ENCODE results near the gene ABHD1.

The ABHD1 gene

DNA sequence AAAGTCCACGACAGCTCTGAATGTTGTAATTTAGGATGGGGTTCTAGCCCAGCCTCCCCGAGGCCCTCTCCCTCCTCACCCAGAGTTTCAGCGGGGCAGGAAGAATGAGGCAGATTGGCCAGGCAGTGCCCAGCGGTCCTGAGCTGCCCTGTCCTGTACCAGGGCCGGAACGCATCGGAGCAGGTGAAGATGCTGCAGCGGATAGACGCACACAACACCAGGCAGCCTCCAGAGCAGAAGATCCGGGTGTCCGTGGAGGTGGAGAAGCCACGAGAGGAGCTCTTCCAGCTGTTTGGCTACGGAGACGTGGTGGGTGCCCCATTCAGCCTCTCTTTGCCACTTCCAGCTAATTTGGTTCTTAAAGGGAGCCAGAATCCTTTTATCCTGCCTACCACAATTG is 26.3 kb upstream of the ABHD1 start:
- Histone ChIP-seq H3K23ac (ENCODE audit: low read length in 2 of 2) (no peak overlapping the region), H3K14ac (ENCODE audit: low read length in 2 of 2) (no peak overlapping the region), H2BK120ac (ENCODE audit: low read depth, low read length) (no peak overlapping the region), H2BK12ac (ENCODE audit: low read length in 2 of 2) (no peak overlapping the region), H3K27ac (ENCODE audit: low read length, poor library complexity, severe bottlenecking) (no peak overlapping the region), H3K4me1 (ENCODE audit: control insufficient read depth, insufficient read depth, low read depth, low read length) (peaks cover 20% of the 10 kb centered on the region), H2AK5ac (ENCODE audit: low read length, severe bottlenecking) (no peak overlapping the region), H3K9ac (ENCODE audit: low read length) (no peak overlapping the region), H3K9me3 (ENCODE audit: control insufficient read depth, low read length) (no peaks in the 10 kb centered on the region), H4K91ac (ENCODE audit: low read length) (no peak overlapping the region), H3K27me3 (ENCODE audit: control insufficient read depth in 1 of 2, insufficient read depth in 1 of 2, low read length in 2 of 2) (peaks cover 6 to 24% of the 10 kb centered on the region in 2 experiments), H3K4ac (ENCODE audit: low read depth in 1 of 2, low read length in 2 of 2) (no peak overlapping the region), H3K36me3 (ENCODE audit: control insufficient read depth in 1 of 2, insufficient read depth in 2 of 2, low read depth in 1 of 2, low read length in 2 of 2) (no peaks in the 10 kb centered on the region), H2BK5ac (ENCODE audit: low read depth, low read length, poor library complexity, severe bottlenecking) (no peak overlapping the region), H3K4me2 (ENCODE audit: low read length, poor library complexity, severe bottlenecking) (no peak overlapping the region), H3K4me3 (ENCODE audit: insufficient read depth in 1 of 2, low read depth in 1 of 2, low read length in 2 of 2) (no peak overlapping the region), H2BK15ac (ENCODE audit: low read depth, poor library complexity, severe bottlenecking) (no peak overlapping the region), H4K8ac (ENCODE audit: low read length) (no peak overlapping the region), H3K18ac (ENCODE audit: low read depth in 1 of 2, low read length in 2 of 2) (no peak overlapping the region), H2AFZ (ENCODE audit: low read depth, low read length) (no peak overlapping the region), H3K79me1 (replicated peaks; ENCODE audit: low read length, poor library complexity, severe bottlenecking) (no peaks in the 10 kb centered on the region)
- DNase-seq: no peak
- WGBS: 91% methylated on average over 14 of the region's 14 CpGs

DNA sequence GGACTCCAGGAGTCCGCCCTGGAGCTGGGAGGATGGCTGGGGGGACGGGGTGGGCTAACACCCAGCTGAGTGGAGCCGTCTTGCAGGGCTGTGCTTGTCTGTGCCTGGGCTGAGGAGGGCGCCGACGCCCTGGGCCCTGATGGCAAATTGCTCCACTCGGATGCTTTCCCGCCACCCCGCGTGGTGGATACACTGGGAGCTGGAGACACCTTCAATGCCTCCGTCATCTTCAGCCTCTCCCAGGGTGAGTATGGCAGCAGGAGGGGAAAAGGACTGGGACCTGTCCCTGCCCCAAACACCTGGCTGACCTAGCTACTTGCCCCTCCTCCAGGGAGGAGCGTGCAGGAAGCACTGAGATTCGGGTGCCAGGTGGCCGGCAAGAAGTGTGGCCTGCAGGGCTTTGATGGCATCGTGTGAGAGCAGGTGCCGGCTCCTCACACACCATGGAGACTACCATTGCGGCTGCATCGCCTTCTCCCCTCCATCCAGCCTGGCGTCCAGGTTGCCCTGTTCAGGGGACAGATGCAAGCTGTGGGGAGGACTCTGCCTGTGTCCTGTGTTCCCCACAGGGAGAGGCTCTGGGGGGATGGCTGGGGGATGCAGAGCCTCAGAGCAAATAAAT is 24.2 kb upstream of the ABHD1 start:
- Histone ChIP-seq H3K9ac (ENCODE audit: low read length) (no peak overlapping the region), H3K23ac (ENCODE audit: low read length in 2 of 2) (no peak overlapping the region), H2BK15ac (ENCODE audit: low read depth, poor library complexity, severe bottlenecking) (no peak overlapping the region), H3K4me3 (ENCODE audit: insufficient read depth in 1 of 2, low read depth in 1 of 2, low read length in 2 of 2) (no peak overlapping the region), H2BK12ac (ENCODE audit: low read length in 2 of 2) (no peak overlapping the region), H2AK5ac (ENCODE audit: low read length, severe bottlenecking) (no peak overlapping the region), H3K4ac (ENCODE audit: low read depth in 1 of 2, low read length in 2 of 2) (no peak overlapping the region), H2BK5ac (ENCODE audit: low read depth, low read length, poor library complexity, severe bottlenecking) (no peak overlapping the region), H3K36me3 (ENCODE audit: control insufficient read depth in 1 of 2, insufficient read depth in 2 of 2, low read depth in 1 of 2, low read length in 2 of 2) (no peaks in the 10 kb centered on the region), H2BK120ac (ENCODE audit: low read depth, low read length) (no peak overlapping the region), H3K4me1 (ENCODE audit: control insufficient read depth, insufficient read depth, low read depth, low read length) (peaks cover 7% of the 10 kb centered on the region), H3K27ac (ENCODE audit: low read length, poor library complexity, severe bottlenecking) (no peak overlapping the region), H3K27me3 (ENCODE audit: control insufficient read depth in 1 of 2, insufficient read depth in 1 of 2, low read length in 2 of 2) (peaks cover 9 to 38% of the 10 kb centered on the region in 2 experiments), H3K4me2 (ENCODE audit: low read length, poor library complexity, severe bottlenecking) (no peak overlapping the region), H3K18ac (ENCODE audit: low read depth in 1 of 2, low read length in 2 of 2) (no peak overlapping the region), H3K9me3 (ENCODE audit: control insufficient read depth, low read length) (no peaks in the 10 kb centered on the region), H2AFZ (ENCODE audit: low read depth, low read length) (no peak overlapping the region), H4K8ac (ENCODE audit: low read length) (no peak overlapping the region), H3K14ac (ENCODE audit: low read length in 2 of 2) (peak overlapping the region in 1 of 2 experiments; percentile 23), H3K79me1 (replicated peaks; ENCODE audit: low read length, poor library complexity, severe bottlenecking) (no peaks in the 10 kb centered on the region), H4K91ac (ENCODE audit: low read length) (no peak overlapping the region)
- WGBS: 85% methylated on average over 16 of the region's 19 CpGs
- no peak for DNase-seq

DNA sequence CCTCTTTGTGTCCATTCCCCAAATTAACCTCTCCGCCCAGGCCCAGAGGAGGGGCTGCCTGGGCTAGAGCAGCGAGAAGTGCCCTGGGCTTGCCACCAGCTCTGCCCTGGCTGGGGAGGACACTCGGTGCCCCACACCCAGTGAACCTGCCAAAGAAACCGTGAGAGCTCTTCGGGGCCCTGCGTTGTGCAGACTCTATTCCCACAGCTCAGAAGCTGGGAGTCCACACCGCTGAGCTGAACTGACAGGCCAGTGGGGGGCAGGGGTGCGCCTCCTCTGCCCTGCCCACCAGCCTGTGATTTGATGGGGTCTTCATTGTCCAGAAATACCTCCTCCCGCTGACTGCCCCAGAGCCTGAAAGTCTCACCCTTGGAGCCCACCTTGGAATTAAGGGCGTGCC is 23.6 kb upstream of the ABHD1 start:
- H3K23ac ChIP-seq (ENCODE audit: low read length in 2 of 2): no peak overlapping the region
- H3K4me3 ChIP-seq (ENCODE audit: insufficient read depth in 1 of 2, low read depth in 1 of 2, low read length in 2 of 2): no peak overlapping the region
- H3K79me1 ChIP-seq (replicated peaks; ENCODE audit: low read length, poor library complexity, severe bottlenecking): no peaks in the 10 kb centered on the region
- peaks cover 9 to 41% of the 10 kb centered on the region in 2 experiments for H3K27me3 ChIP-seq (ENCODE audit: control insufficient read depth in 1 of 2, insufficient read depth in 1 of 2, low read length in 2 of 2)
- no peak overlapping the region for H4K8ac ChIP-seq (ENCODE audit: low read length)
- no peak overlapping the region for H3K4ac ChIP-seq (ENCODE audit: low read depth in 1 of 2, low read length in 2 of 2)
- H3K9me3 ChIP-seq (ENCODE audit: control insufficient read depth, low read length): no peaks in the 10 kb centered on the region
- no peak overlapping the region for H4K91ac ChIP-seq (ENCODE audit: low read length)
- no peak overlapping the region for H2BK15ac ChIP-seq (ENCODE audit: low read depth, poor library complexity, severe bottlenecking)
- H2AK5ac ChIP-seq (ENCODE audit: low read length, severe bottlenecking): no peak overlapping the region
- no peak overlapping the region for H2BK5ac ChIP-seq (ENCODE audit: low read depth, low read length, poor library complexity, severe bottlenecking)
- no peak overlapping the region for H2BK12ac ChIP-seq (ENCODE audit: low read length in 2 of 2)
- no peak overlapping the region for H3K4me2 ChIP-seq (ENCODE audit: low read length, poor library complexity, severe bottlenecking)
- peaks cover 7% of the 10 kb centered on the region for H3K4me1 ChIP-seq (ENCODE audit: control insufficient read depth, insufficient read depth, low read depth, low read length)
- H3K9ac ChIP-seq (ENCODE audit: low read length): no peak overlapping the region
- no peak overlapping the region for H3K18ac ChIP-seq (ENCODE audit: low read depth in 1 of 2, low read length in 2 of 2)
- no peak for DNase-seq
- WGBS: 76% methylated on average over 10 of the region's 10 CpGs
- H2BK120ac ChIP-seq (ENCODE audit: low read depth, low read length): no peak overlapping the region
- no peak overlapping the region for H3K27ac ChIP-seq (ENCODE audit: low read length, poor library complexity, severe bottlenecking)
- H2AFZ ChIP-seq (ENCODE audit: low read depth, low read length): no peak overlapping the region
- H3K36me3 ChIP-seq (ENCODE audit: control insufficient read depth in 1 of 2, insufficient read depth in 2 of 2, low read depth in 1 of 2, low read length in 2 of 2): no peaks in the 10 kb centered on the region
- H3K14ac ChIP-seq (ENCODE audit: low read length in 2 of 2): no peak overlapping the region

DNA sequence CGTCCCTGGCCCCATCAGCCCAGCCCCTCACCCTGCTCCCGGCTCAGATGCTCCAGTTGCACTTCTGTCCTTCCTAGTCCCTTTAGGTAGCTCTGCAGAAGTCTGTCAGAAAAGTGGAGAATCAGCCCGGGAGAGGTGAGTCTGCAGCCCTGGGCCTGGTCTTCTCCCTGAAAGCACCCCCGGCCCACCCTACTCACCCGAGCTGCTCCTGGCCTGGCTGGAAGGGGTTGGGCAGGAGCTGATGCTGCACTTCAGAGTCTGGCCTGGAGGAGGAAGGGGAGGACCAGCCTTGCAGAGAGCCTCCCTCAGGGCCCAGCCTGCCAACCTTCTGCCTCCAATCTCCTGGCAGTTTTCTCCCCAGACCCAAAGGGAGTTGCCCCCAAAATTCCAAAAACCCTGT is 21.3 kb upstream of the ABHD1 start:
- Histone ChIP-seq H3K27ac (ENCODE audit: low read length, poor library complexity, severe bottlenecking) (no peak overlapping the region), H2BK15ac (ENCODE audit: low read depth, poor library complexity, severe bottlenecking) (no peak overlapping the region), H4K91ac (ENCODE audit: low read length) (no peak overlapping the region), H3K4me3 (ENCODE audit: insufficient read depth in 1 of 2, low read depth in 1 of 2, low read length in 2 of 2) (peak overlapping the region in 1 of 2 experiments; percentile 12), H3K36me3 (ENCODE audit: control insufficient read depth in 1 of 2, insufficient read depth in 2 of 2, low read depth in 1 of 2, low read length in 2 of 2) (no peaks in the 10 kb centered on the region), H2BK12ac (ENCODE audit: low read length in 2 of 2) (no peak overlapping the region), H3K4ac (ENCODE audit: low read depth in 1 of 2, low read length in 2 of 2) (no peak overlapping the region), H2AK5ac (ENCODE audit: low read length, severe bottlenecking) (no peak overlapping the region), H3K4me2 (ENCODE audit: low read length, poor library complexity, severe bottlenecking) (no peak overlapping the region), H3K79me1 (replicated peaks; ENCODE audit: low read length, poor library complexity, severe bottlenecking) (no peaks in the 10 kb centered on the region), H3K23ac (ENCODE audit: low read length in 2 of 2) (no peak overlapping the region), H2BK5ac (ENCODE audit: low read depth, low read length, poor library complexity, severe bottlenecking) (no peak overlapping the region), H2AFZ (ENCODE audit: low read depth, low read length) (no peak overlapping the region), H3K27me3 (ENCODE audit: control insufficient read depth in 1 of 2, insufficient read depth in 1 of 2, low read length in 2 of 2) (peaks cover 12 to 55% of the 10 kb centered on the region in 2 experiments), H2BK120ac (ENCODE audit: low read depth, low read length) (no peak overlapping the region), H3K4me1 (ENCODE audit: control insufficient read depth, insufficient read depth, low read depth, low read length) (peaks cover 3% of the 10 kb centered on the region), H3K18ac (ENCODE audit: low read depth in 1 of 2, low read length in 2 of 2) (no peak overlapping the region), H4K8ac (ENCODE audit: low read length) (no peak overlapping the region), H3K9ac (ENCODE audit: low read length) (no peak overlapping the region), H3K14ac (ENCODE audit: low read length in 2 of 2) (no peak overlapping the region), H3K9me3 (ENCODE audit: control insufficient read depth, low read length) (no peaks in the 10 kb centered on the region)
- no peak for DNase-seq
- 90% methylated on average over 5 of the region's 5 CpGs for WGBS
